Measurements from ENCODE around the gene STAG1.

DNA sequence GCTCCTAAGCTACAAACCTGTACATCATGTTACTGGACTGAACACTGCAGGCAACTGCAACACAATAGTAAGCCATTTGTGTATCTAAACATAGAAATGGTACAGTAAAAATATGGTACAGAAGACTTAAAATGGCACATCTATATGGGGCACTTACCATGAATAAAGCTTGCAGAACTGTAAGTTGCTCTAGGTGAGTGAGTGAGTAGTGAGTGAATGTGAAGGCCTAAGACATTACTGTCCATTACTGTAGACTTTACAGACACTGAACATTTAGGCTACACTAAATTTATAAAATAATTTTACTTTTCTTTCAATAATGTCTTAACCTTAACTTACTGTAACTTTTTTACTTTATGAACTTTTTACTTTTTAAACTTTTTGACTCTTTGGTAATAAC, 76.2 kb downstream of the STAG1 start:
- TF ChIP-seq, protein P1, sequence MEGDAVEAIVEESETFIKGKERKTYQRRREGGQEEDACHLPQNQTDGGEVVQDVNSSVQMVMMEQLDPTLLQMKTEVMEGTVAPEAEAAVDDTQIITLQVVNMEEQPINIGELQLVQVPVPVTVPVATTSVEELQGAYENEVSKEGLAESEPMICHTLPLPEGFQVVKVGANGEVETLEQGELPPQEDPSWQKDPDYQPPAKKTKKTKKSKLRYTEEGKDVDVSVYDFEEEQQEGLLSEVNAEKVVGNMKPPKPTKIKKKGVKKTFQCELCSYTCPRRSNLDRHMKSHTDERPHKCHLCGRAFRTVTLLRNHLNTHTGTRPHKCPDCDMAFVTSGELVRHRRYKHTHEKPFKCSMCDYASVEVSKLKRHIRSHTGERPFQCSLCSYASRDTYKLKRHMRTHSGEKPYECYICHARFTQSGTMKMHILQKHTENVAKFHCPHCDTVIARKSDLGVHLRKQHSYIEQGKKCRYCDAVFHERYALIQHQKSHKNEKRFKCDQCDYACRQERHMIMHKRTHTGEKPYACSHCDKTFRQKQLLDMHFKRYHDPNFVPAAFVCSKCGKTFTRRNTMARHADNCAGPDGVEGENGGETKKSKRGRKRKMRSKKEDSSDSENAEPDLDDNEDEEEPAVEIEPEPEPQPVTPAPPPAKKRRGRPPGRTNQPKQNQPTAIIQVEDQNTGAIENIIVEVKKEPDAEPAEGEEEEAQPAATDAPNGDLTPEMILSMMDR (IDR thresholded peaks at IDR 0.05; ENCODE audit: insufficient read depth, low read length, poor library complexity, severe bottlenecking): no peak
- no peak for TF ChIP-seq EZH2phosphoT487 (conservative IDR thresholded peaks at IDR 0.05; ENCODE audit: low read length)

All from SU-DHL-6 (cell line).